Smooth muscle cell (in vitro differentiated cells): ENCODE data around the gene GOLGA7B. TPM values are rescaled to one million over a fixed set of nuclear protein-coding genes. Genes with fewer than 3 reads are reported as not detected.

ENCODE experiments used
- DNase-seq: peaks from one replicate; lab custom pipeline; 2025; ENCODE audit not compliant: unreplicated experiment; lab: John Stamatoyannopoulos, UW
- H2AFZ ChIP-seq: fragments of 200-600 bp; sonication (generic); 2 replicates; pipeline ENCODE4 v1.6.0; 2016; ENCODE audit warnings: antibody characterized with exemption, low read depth, mild to moderate bottlenecking
- H3F3A ChIP-seq: fragments of 200-600 bp; sonication (generic); 2 replicates; pipeline ENCODE4 v1.6.0; 2017; ENCODE audit warnings: antibody characterized with exemption, low read depth
- H3K27ac ChIP-seq: fragments of 200-600 bp; sonication (generic); 2 replicates; pipeline ENCODE4 v1.5.1; 2016; ENCODE audit warnings: low read depth, mild to moderate bottlenecking
- H3K27me3 ChIP-seq: fragments of 200-600 bp; sonication (generic); 2 replicates; pipeline ENCODE4 v1.6.1; 2016; ENCODE audit warnings: low read depth, mild to moderate bottlenecking
- H3K36me3 ChIP-seq: fragments of 200-600 bp; sonication (generic); 2 replicates; pipeline ENCODE4 v1.5.1; 2016; ENCODE audit warnings: low read depth
- H3K4me1 ChIP-seq: fragments of 200-600 bp; sonication (generic); 2 replicates; pipeline ENCODE4 v1.5.1; 2016; ENCODE audit warnings: low read depth
- H3K4me2 ChIP-seq: fragments of 200-600 bp; sonication (generic); 2 replicates; pipeline ENCODE4 v1.6.0; 2016; ENCODE audit warnings: mild to moderate bottlenecking
- H3K4me3 ChIP-seq: fragments of 200-600 bp; sonication (generic); 2 replicates; pipeline ENCODE4 v1.5.1; 2016; ENCODE audit warnings: mild to moderate bottlenecking
- H3K79me2 ChIP-seq: fragments of 200-600 bp; sonication (generic); 2 replicates; pipeline ENCODE4 v1.6.0; 2016; ENCODE audit warnings: low read depth, mild to moderate bottlenecking
- H3K9ac ChIP-seq: fragments of 200-600 bp; sonication (generic); 2 replicates; pipeline ENCODE4 v1.6.0; 2016; ENCODE audit warnings: low read depth
- H3K9me3 ChIP-seq: fragments of 200-600 bp; sonication (generic); replicated peaks from 2 replicates; pipeline ENCODE4 v1.5.1; 2016; ENCODE audit warnings: low read depth
- H4K20me1 ChIP-seq: fragments of 200-600 bp; sonication (generic); 2 replicates; pipeline ENCODE4 v1.6.0; 2016; ENCODE audit warnings: low read depth
- WGBS: methylation state at CpG from one replicate; pipeline ENCODE4 v1.1.7; 2016; ENCODE audit warnings: low lambda C conversion rate; 5-methylcytosine and 5-hydroxymethylcytosine counted together
- polyA plus RNA-seq: library from polyadenylated mRNA; unstranded; fragments of >200 nt; fragmentation: Nextera tagmentation; extraction: Ambion mirVana; gene quantifications from 2 replicates; pipeline ENCODE4 v1.2.1, GENCODE V29; 2016
- total RNA-seq: library from RNA; depleted of rRNA; stranded (reverse); fragments of >200 nt; gene quantifications from 2 replicates; pipeline ENCODE4 v1.2.3, GENCODE V29; 2014
- TF ChIP-seq, protein P1 (sequence below): fragments of 200-600 bp; sonication (generic); IDR thresholded peaks from 2 replicates; pipeline ENCODE4 v1.5.1; 2017; ENCODE audit warnings: borderline replicate concordance, mild to moderate bottlenecking, antibody characterized with exemption; ENCODE audit not compliant: insufficient read depth, poor library complexity, severe bottlenecking

Gene GOLGA7B
- total and polyA plus RNA-seq, 2 experiments from 2014 or later = not detected

- no peak overlapping the region for H2AFZ ChIP-seq
- DNase-seq = no peak
- no peaks in the 10 kb centered on the region for H3K79me2 ChIP-seq
- no peaks in the 10 kb centered on the region for H3F3A ChIP-seq
- WGBS = 98% methylated on average over 3 of the region's 3 CpGs
- H3K9ac ChIP-seq = no peak overlapping the region
- no peak overlapping the region for H3K27ac ChIP-seq
- TF ChIP-seq, protein P1, sequence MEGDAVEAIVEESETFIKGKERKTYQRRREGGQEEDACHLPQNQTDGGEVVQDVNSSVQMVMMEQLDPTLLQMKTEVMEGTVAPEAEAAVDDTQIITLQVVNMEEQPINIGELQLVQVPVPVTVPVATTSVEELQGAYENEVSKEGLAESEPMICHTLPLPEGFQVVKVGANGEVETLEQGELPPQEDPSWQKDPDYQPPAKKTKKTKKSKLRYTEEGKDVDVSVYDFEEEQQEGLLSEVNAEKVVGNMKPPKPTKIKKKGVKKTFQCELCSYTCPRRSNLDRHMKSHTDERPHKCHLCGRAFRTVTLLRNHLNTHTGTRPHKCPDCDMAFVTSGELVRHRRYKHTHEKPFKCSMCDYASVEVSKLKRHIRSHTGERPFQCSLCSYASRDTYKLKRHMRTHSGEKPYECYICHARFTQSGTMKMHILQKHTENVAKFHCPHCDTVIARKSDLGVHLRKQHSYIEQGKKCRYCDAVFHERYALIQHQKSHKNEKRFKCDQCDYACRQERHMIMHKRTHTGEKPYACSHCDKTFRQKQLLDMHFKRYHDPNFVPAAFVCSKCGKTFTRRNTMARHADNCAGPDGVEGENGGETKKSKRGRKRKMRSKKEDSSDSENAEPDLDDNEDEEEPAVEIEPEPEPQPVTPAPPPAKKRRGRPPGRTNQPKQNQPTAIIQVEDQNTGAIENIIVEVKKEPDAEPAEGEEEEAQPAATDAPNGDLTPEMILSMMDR = no peak
- H3K4me1 ChIP-seq = no peaks in the 10 kb centered on the region
- H3K4me2 ChIP-seq = no peak overlapping the region
- H3K36me3 ChIP-seq = no peaks in the 10 kb centered on the region
- no peaks in the 10 kb centered on the region for H4K20me1 ChIP-seq
- H3K4me3 ChIP-seq = no peak overlapping the region
- no peaks in the 10 kb centered on the region for H3K9me3 ChIP-seq
- H3K27me3 ChIP-seq = peaks cover 33% of the 10 kb centered on the region
Measured at GRCh38 chr10:97844678-97845077, 5.0 kb upstream of the GOLGA7B start.

DNA sequence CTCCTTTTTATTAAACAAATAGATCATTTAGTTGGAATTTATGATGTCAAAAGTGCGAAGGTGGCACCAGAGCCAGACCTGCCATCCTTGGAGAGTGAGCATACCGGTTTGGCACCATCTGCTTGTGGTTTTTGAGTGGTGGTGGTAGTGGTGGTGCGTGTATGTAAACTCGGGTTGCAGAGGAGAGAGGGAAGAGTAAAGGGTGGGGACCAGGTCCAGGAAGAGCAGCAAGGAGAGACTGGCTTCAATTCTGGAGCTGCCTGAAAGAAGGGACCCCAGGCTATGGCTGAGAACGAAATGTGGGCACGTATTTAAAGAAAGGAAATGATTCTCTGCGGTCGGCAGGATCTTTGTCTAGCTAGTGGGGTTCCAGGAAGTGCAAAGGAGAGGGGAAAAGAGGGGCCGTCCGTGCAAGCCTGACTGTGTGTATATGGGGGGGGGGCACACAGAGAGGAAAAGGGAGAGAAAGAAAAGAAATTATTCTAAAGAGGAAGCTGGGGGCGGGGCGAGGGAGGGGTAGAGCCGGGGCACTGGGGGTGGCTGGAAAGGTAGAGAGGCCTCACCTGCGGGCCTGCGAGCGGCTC, 448 bp upstream of the GOLGA7B start:
- Histone ChIP-seq H3K9me3 (no peaks in the 10 kb centered on the region), H4K20me1 (no peaks in the 10 kb centered on the region), H3K4me3 (peak overlapping the region; percentile 48), H3K27ac (no peak overlapping the region), H3K36me3 (no peaks in the 10 kb centered on the region), H3K9ac (no peak overlapping the region), H3K79me2 (no peaks in the 10 kb centered on the region), H3K4me1 (no peaks in the 10 kb centered on the region), H3F3A (no peaks in the 10 kb centered on the region), H3K27me3 (peaks cover 76% of the 10 kb centered on the region), H3K4me2 (peak overlapping the region; percentile 84), H2AFZ (no peak overlapping the region)
- TF ChIP-seq, protein P1 = no peak
- no peak for DNase-seq
- WGBS = 20% methylated on average over 12 of the region's 16 CpGs

- no peaks in the 10 kb centered on the region for H3K79me2 ChIP-seq
- no peaks in the 10 kb centered on the region for H3F3A ChIP-seq
- H3K27ac ChIP-seq = no peak overlapping the region
- H3K4me2 ChIP-seq = peak overlapping the region; percentile 84
- no peak for DNase-seq
- H3K27me3 ChIP-seq = peaks cover 87% of the 10 kb centered on the region
- no peaks in the 10 kb centered on the region for H3K36me3 ChIP-seq
- H2AFZ ChIP-seq = no peak overlapping the region
- H3K4me3 ChIP-seq = peak overlapping the region; percentile 10
- WGBS = 26% methylated on average over 12 of the region's 13 CpGs
- no peaks in the 10 kb centered on the region for H3K9me3 ChIP-seq
- H3K9ac ChIP-seq = no peak overlapping the region
- H4K20me1 ChIP-seq = no peaks in the 10 kb centered on the region
- TF ChIP-seq, protein P1 = no peak
- no peaks in the 10 kb centered on the region for H3K4me1 ChIP-seq
Measured at GRCh38 chr10:97850446-97850845, 803 bp downstream of the GOLGA7B start.
